ENCODE measurements around the gene KRT7.
"Not testable (repeated sequence)": the region's sequence is repeated elsewhere in the genome, so short reads cannot be mapped to it uniquely, and the experiment has no call there.

Gene KRT7

GRCh38 chr12:52243856-52244614, 11.0 kb downstream of the KRT7 start:
- in situ Hi-C loops (cut with MboI; ENCODE audit: low sequenced_read_pairs) = no loop called here

DNA sequence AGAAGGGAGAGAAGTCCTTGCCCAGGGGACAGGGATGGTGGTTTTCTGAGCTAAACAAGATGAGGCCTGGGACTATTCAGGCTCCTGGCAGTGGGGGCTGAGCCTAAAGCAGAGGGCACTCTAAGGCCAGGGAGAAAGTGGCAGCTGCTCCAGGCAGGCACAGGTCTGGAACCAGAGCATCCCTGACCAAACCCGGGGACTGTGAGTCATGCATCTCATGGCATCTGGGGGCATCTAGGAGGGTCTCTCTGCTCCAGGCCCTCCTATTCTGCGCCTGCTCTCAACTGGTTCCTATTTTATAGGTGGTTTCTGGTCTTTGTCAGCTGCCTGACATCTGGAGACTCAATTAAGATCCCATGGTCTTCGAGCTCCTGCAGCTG, 11.6 kb downstream of the KRT7 start:
- in situ Hi-C loops (cut with MboI; ENCODE audit: low sequenced_read_pairs) = no loop called here

GRCh38 chr12:52245259-52245961, 12.4 kb downstream of the KRT7 start:
- in situ Hi-C loops (cut with MboI; ENCODE audit: low sequenced_read_pairs) = no loop called here

DNA sequence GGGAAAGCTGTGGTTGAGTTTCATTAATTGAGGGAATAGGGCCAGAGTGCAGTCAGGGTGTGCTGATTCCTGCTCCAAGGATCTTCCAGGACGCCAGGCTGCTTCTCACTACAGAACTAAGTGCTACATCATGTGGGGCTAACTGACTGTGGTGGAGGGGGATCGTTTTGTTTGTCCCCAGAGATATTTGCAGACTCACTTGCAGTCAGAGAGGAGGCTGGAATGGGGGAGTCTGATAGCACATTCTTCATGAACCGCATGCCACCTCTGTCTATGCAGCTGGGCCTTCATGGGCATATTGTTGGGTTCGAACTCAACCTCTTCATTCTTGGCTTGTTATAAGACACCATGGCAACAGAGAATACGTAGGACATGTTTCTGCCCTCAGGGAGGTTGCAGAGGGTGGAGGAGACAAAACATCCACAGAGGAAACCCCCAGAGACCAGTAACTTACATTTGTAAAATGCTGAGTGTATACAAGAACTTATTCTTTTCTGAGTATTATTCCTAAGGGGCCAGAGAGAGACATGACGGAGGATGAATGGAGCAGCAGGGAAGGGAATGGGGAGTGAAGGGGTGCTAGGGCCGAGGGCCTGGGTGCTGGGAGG, 13.0 kb downstream of the KRT7 start:
- in situ Hi-C loops (cut with MboI; ENCODE audit: low sequenced_read_pairs) = no loop called here

- in situ Hi-C loops (cut with MboI; ENCODE audit: low sequenced_read_pairs) = no loop called here
Observed at GRCh38 chr12:52246720-52247621, 13.9 kb downstream of the KRT7 start.

- in situ Hi-C loops (cut with MboI; ENCODE audit: low sequenced_read_pairs) = no loop called here
Observed at GRCh38 chr12:52247622-52248540, 14.8 kb downstream of the KRT7 start.

DNA sequence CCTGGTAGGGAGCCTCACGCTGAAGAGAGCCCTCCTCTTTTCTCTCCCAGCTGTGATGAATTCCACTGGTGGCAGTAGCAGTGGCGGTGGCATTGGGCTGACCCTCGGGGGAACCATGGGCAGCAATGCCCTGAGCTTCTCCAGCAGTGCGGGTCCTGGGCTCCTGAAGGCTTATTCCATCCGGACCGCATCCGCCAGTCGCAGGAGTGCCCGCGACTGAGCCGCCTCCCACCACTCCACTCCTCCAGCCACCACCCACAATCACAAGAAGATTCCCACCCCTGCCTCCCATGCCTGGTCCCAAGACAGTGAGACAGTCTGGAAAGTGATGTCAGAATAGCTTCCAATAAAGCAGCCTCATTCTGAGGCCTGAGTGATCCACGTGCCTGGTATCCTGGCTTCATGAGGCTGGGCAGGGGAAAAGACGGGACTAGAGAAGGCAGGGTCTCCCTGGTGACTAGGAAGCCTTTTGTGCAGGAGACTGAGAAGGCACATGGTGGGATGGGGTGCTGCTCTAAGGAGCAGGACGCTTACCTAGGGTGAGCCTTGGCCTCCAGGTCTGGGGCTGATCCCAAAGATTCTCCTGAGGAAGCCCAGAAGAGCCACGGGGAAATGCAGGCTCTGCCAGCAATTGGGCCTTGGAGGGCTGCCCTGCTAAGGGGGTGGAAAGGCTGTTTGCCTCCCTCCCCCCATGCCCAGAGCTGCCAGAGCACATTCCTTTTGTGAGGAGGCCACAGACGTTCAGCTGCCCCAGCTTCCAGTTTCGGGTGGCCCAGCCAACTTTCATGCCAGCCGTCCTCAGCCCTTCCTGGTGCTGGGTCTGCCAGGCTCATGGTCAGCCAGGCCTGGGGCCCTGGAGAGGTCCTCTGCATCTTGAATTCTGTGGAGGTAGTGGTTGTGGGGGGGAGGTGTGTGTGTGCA, 15.8 kb downstream of the KRT7 start:
- in situ Hi-C loops (cut with MboI; ENCODE audit: low sequenced_read_pairs) = no loop called here

DNA sequence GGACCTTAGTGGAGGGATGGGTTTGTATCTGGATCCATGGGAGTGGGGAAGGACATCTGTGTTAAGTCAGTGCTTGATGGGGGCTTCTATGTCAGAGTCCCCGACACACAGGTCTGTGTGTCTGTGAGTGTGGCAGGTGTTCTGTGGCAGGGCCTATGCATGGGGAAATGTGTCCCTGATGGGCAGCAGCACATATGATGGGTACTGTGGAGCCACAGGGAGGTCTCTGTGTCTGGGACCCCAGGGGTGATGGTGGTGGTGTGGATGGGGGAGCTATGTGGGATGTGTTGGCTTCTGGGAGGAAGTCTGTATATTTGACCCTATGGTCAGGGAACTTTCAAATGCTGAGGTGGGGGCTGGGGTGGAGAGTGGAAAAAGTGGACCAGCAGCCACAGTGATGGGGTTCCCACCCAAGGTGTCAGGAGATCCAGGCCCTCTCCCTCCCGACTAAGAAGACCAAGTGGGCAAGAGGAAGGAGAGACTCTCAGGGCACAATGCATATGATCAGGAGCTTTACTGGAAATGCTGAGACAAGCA, 16.5 kb downstream of the KRT7 start:
- in situ Hi-C loops (cut with MboI; ENCODE audit: low sequenced_read_pairs) = no loop called here

- in situ Hi-C loops (cut with MboI; ENCODE audit: low sequenced_read_pairs) = no loop called here
Observed at GRCh38 chr12:52250048-52250990, 17.3 kb downstream of the KRT7 start.

GRCh38 chr12:52251367-52252051, 18.5 kb downstream of the KRT7 start:
- in situ Hi-C loops (cut with MboI; ENCODE audit: low sequenced_read_pairs) = no loop called here

DNA sequence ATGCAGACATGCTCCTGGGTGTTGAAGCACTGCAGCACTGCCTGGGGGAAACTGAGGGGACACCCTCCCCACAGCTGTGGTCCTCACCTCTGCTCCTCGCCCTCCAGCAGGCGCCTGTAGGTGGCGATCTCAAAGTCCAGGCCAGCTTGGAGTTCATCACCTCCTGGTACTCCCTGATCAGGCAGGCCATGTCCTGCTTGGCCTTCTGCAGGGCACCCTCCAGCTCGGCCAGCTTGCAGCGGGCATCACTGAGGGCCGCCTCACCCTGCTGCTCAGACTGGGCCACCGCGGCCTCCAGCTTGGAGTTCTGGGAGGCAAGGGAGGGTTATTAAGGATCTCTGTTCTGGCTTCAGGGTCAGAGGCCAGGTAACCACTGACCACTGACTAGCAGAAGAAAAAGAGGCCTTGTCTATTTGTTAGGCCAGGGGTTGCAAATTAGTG, 19.2 kb downstream of the KRT7 start:
- in situ Hi-C loops (cut with MboI; ENCODE audit: low sequenced_read_pairs) = not testable (repeated sequence)

- in situ Hi-C loops (cut with MboI; ENCODE audit: low sequenced_read_pairs) = no loop called here
Observed at GRCh38 chr12:52252728-52253343, 19.8 kb downstream of the KRT7 start.

DNA sequence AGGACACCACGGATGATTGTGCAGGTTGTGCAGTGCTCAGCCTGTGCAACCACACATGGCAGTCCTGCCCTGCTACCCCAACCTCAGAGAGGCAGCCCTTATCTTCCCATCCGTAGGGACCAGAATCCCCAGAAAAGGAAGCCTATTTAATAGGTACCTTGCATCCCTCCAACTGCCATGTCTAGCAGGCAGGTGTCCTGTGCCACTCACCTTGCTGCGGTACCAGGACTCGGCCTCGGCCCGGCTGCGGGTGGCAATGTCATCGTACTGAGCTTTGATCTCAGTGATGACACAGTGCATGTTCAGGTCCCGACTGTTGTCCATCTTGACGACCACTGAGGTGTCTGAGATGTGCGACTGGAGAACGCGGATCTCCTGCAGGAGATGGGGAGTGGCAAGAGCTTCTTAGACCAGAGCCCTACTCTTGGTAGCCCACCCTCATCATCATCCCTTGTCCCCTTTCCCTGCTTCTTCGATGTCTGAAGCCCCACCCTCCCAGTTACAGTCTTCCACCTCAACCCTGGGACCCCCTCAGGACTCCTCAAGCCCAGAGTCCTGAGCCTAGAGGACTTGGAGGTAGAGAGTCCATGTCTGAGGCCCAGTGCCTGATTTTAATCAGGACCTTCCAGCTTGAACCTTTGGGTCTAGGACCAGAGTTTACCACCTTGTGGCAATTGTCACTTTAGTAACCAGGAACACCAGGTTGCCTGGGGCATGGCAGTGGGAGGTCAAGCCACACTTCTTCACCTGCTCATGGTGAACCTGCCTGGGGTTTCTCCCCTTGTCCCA, 20.5 kb downstream of the KRT7 start:
- in situ Hi-C loops (cut with MboI; ENCODE audit: low sequenced_read_pairs) = no loop called here

- in situ Hi-C loops (cut with MboI; ENCODE audit: low sequenced_read_pairs) = no loop called here
Observed at GRCh38 chr12:52254180-52254964, 21.3 kb downstream of the KRT7 start.
